ENCODE data around the gene CNIH2. TPM values are rescaled to one million over a fixed set of nuclear protein-coding genes. Genes with fewer than 3 reads are reported as not detected.
"Not testable (repeated sequence)": the region's sequence is repeated elsewhere in the genome, so short reads cannot be mapped to it uniquely, and the experiment has no call there.

CNIH2 gene
- total and polyA plus RNA-seq, 2 donors (not counting 1 experiment from before 2014, with no cell fraction given) = 0.92 to 2.0 TPM

DNA sequence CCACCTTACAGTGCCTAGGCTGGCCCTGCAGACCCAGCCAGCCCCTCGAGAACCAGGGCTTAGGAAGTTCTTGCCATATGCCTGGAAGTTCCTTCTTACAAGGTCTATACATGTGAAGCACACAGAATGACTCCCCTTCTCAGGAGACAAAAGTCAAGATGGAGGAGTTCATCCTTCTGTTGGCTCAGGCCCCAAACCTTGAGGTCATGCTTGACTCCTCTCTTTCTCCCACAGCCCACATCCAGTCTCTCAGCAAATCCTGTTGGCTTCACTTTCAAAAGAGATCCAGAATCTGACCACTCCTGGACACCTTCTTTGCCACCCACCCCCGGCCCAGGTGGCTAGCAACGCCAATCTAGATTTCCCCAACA, 40.6 kb downstream of the CNIH2 start:
- Histone ChIP-seq H3K9me3 (ENCODE audit: control extremely low read depth in 1 of 3, control insufficient read depth in 2 of 3, insufficient read depth in 1 of 3, low read length in 2 of 3) (no peaks in the 10 kb centered on the region), H3K36me3 (replicated peaks in 1 of 2; ENCODE audit: control extremely low read depth in 1 of 2, control insufficient read depth in 1 of 2, extremely low read depth in 1 of 2, insufficient read depth in 2 of 2, low read length in 1 of 2) (no peaks in the 10 kb centered on the region), H3K27ac (ENCODE audit: low read length in 2 of 2) (peak overlapping the region; percentile 76 to 95), H3K4me3 (ENCODE audit: control extremely low read depth in 1 of 5, extremely low read depth in 1 of 5, insufficient read depth in 1 of 5, low read depth in 2 of 5, low read length in 4 of 5) (peak overlapping the region in 2 of 5 experiments; percentile 20 to 37), H3K4me2 (replicated peaks; ENCODE audit: low read depth, low read length, poor library complexity, severe bottlenecking) (peak overlapping the region; percentile 77), H3K4me1 (ENCODE audit: control insufficient read depth in 2 of 2, insufficient read depth in 2 of 2, low read length in 2 of 2) (peaks cover 28 to 30% of the 10 kb centered on the region in 2 donors), H4K20me1 (ENCODE audit: control insufficient read depth, insufficient read depth, low read length, poor library complexity, severe bottlenecking) (no peaks in the 10 kb centered on the region), H3K9ac (ENCODE audit: low read length) (peak overlapping the region; percentile 47), H3K27me3 (replicated peaks in 1 of 4; ENCODE audit: control extremely low read depth in 1 of 4, control insufficient read depth in 3 of 4, insufficient read depth in 4 of 4, low read length in 3 of 4) (no peaks in the 10 kb centered on the region), H2AFZ (ENCODE audit: insufficient read depth, low read depth, low read length, poor library complexity, severe bottlenecking) (peak overlapping the region; percentile 50), H3K79me2 (ENCODE audit: control insufficient read depth, insufficient read depth, low read length) (no peaks in the 10 kb centered on the region)
- Mint-ChIP-seq H3K4me3 (peak overlapping the region; percentile 91), H3K4me1 (peaks cover 39% of the 10 kb centered on the region), H3K27ac (peak overlapping the region; percentile 98), H3K27me3 (no peaks in the 10 kb centered on the region), H3K9me3 (ENCODE audit: insufficient read depth) (no peaks in the 10 kb centered on the region)
- POLR2A ChIA-PET = interaction anchor here (1.4 kb wide), 1 partner anchor 51 kb away, joined by 3 read pairs; the partner anchor contains the start of gene RAB1B
- CTCF ChIA-PET = interaction anchor here (1.2 to 2.0 kb wide), 4 partner anchors 9 to 25 kb away, joined by 4 to 6 read pairs (median 6); no protein-coding TSS in a partner anchor
- 0% methylated on average over 1 of the region's 3 CpGs for WGBS (ENCODE audit: insufficient coverage)
- DNase-seq (no peak), ATAC-seq (ENCODE audit: low read depth) (no peak)
- TF ChIP-seq, protein P1, sequence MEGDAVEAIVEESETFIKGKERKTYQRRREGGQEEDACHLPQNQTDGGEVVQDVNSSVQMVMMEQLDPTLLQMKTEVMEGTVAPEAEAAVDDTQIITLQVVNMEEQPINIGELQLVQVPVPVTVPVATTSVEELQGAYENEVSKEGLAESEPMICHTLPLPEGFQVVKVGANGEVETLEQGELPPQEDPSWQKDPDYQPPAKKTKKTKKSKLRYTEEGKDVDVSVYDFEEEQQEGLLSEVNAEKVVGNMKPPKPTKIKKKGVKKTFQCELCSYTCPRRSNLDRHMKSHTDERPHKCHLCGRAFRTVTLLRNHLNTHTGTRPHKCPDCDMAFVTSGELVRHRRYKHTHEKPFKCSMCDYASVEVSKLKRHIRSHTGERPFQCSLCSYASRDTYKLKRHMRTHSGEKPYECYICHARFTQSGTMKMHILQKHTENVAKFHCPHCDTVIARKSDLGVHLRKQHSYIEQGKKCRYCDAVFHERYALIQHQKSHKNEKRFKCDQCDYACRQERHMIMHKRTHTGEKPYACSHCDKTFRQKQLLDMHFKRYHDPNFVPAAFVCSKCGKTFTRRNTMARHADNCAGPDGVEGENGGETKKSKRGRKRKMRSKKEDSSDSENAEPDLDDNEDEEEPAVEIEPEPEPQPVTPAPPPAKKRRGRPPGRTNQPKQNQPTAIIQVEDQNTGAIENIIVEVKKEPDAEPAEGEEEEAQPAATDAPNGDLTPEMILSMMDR (IDR thresholded peaks at IDR 0.05) = no peak
- TF ChIP-seq EZH2 (IDR thresholded peaks at IDR 0.05; ENCODE audit: borderline replicate concordance, insufficient read depth, low read depth, low read length, poor library complexity, severe bottlenecking) = no peak
- intact Hi-C loops (cut with micrococcal nuclease) = loop anchor here (1.0 kb wide), 1 partner anchor 10 kb away; no protein-coding TSS in a partner anchor

DNA sequence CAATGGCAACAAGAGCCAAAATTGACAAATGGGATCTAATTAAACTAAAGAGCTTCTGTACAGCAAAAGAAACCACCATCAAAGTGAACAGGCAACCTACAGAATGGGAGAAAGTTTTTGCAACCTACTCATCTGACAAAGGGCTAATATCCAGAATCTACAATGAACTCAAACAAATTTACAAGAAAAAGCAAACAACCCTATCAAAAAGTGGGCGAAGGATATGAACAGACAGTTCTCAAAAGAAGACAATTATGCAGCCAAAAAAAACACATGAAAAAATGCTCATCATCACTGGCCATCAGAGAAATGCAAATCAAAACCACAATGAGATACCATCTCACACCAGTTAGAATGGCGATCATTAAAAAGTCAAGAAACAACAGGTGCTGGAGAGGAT, 42.3 kb downstream of the CNIH2 start:
- H3K4me1 ChIP-seq (ENCODE audit: control insufficient read depth in 2 of 2, insufficient read depth in 2 of 2, low read length in 2 of 2) = peaks cover 24 to 26% of the 10 kb centered on the region in 2 donors
- H3K27ac Mint-ChIP-seq; H3K9ac ChIP-seq (ENCODE audit: low read length); POLR2A ChIA-PET; intact Hi-C loops (cut with micrococcal nuclease); H3K27me3 Mint-ChIP-seq; DNase-seq; H3K27ac ChIP-seq (ENCODE audit: low read length in 2 of 2); H3K9me3 ChIP-seq (ENCODE audit: control extremely low read depth in 1 of 3, control insufficient read depth in 2 of 3, insufficient read depth in 1 of 3, low read length in 2 of 3); H3K4me3 ChIP-seq (ENCODE audit: control extremely low read depth in 1 of 5, extremely low read depth in 1 of 5, insufficient read depth in 1 of 5, low read depth in 2 of 5, low read length in 4 of 5); ATAC-seq (ENCODE audit: low read depth); H3K4me3 Mint-ChIP-seq; H3K27me3 ChIP-seq (replicated peaks in 1 of 4; ENCODE audit: control extremely low read depth in 1 of 4, control insufficient read depth in 3 of 4, insufficient read depth in 4 of 4, low read length in 3 of 4); CTCF ChIA-PET; H3K9me3 Mint-ChIP-seq (ENCODE audit: insufficient read depth); H4K20me1 ChIP-seq (ENCODE audit: control insufficient read depth, insufficient read depth, low read length, poor library complexity, severe bottlenecking); H3K4me2 ChIP-seq (replicated peaks; ENCODE audit: low read depth, low read length, poor library complexity, severe bottlenecking); H3K36me3 ChIP-seq (replicated peaks in 1 of 2; ENCODE audit: control extremely low read depth in 1 of 2, control insufficient read depth in 1 of 2, extremely low read depth in 1 of 2, insufficient read depth in 2 of 2, low read length in 1 of 2); H2AFZ ChIP-seq (ENCODE audit: insufficient read depth, low read depth, low read length, poor library complexity, severe bottlenecking); H3K79me2 ChIP-seq (ENCODE audit: control insufficient read depth, insufficient read depth, low read length): not testable (repeated sequence)
- no CpG with 5 or more reads among the region's 2 CpGs for WGBS (ENCODE audit: insufficient coverage)
- peaks cover 31% of the 10 kb centered on the region for H3K4me1 Mint-ChIP-seq

DNA sequence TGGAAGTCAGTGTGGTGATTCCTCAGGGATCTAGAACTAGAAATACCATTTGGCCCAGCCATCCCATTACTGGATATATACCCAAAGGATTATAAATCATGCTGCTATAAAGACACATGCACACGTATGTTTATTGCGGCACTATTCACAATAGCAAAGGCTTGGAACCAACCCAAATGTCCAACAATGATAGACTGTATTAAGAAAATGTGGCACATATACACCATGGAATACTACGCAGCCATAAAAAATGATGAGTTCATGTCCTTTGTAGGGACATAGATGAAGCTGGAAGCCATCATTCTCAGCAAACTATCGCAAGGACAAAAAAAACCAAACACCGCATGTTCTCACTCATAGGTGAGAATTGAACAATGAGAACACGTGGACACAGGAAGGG, 42.8 kb downstream of the CNIH2 start:
- POLR2A ChIA-PET; intact Hi-C loops (cut with micrococcal nuclease); DNase-seq; H3K4me2 ChIP-seq (replicated peaks; ENCODE audit: low read depth, low read length, poor library complexity, severe bottlenecking); H3K9me3 ChIP-seq (ENCODE audit: control extremely low read depth in 1 of 3, control insufficient read depth in 2 of 3, insufficient read depth in 1 of 3, low read length in 2 of 3); H3K4me3 Mint-ChIP-seq; H3K79me2 ChIP-seq (ENCODE audit: control insufficient read depth, insufficient read depth, low read length); H4K20me1 ChIP-seq (ENCODE audit: control insufficient read depth, insufficient read depth, low read length, poor library complexity, severe bottlenecking); H3K9ac ChIP-seq (ENCODE audit: low read length); ATAC-seq (ENCODE audit: low read depth); H3K27ac Mint-ChIP-seq; H3K27me3 ChIP-seq (replicated peaks in 1 of 4; ENCODE audit: control extremely low read depth in 1 of 4, control insufficient read depth in 3 of 4, insufficient read depth in 4 of 4, low read length in 3 of 4); H3K36me3 ChIP-seq (replicated peaks in 1 of 2; ENCODE audit: control extremely low read depth in 1 of 2, control insufficient read depth in 1 of 2, extremely low read depth in 1 of 2, insufficient read depth in 2 of 2, low read length in 1 of 2); H3K9me3 Mint-ChIP-seq (ENCODE audit: insufficient read depth); CTCF ChIA-PET; H3K27ac ChIP-seq (ENCODE audit: low read length in 2 of 2); H3K4me3 ChIP-seq (ENCODE audit: control extremely low read depth in 1 of 5, extremely low read depth in 1 of 5, insufficient read depth in 1 of 5, low read depth in 2 of 5, low read length in 4 of 5); H3K27me3 Mint-ChIP-seq; H2AFZ ChIP-seq (ENCODE audit: insufficient read depth, low read depth, low read length, poor library complexity, severe bottlenecking): not testable (repeated sequence)
- peaks cover 28% of the 10 kb centered on the region for H3K4me1 Mint-ChIP-seq
- WGBS (ENCODE audit: insufficient coverage) = 75% methylated on average over 2 of the region's 6 CpGs
- peaks cover 24 to 29% of the 10 kb centered on the region in 2 donors for H3K4me1 ChIP-seq (ENCODE audit: control insufficient read depth in 2 of 2, insufficient read depth in 2 of 2, low read length in 2 of 2)
